ENCODE data around the gene PPP2R2B. TPM values are rescaled to one million over a fixed set of nuclear protein-coding genes. Genes with fewer than 3 reads are reported as not detected.

The PPP2R2B gene
- total RNA-seq, 4 donors from 2014 or later = 0.20 to 1.9 (median 1.3) TPM

DNA sequence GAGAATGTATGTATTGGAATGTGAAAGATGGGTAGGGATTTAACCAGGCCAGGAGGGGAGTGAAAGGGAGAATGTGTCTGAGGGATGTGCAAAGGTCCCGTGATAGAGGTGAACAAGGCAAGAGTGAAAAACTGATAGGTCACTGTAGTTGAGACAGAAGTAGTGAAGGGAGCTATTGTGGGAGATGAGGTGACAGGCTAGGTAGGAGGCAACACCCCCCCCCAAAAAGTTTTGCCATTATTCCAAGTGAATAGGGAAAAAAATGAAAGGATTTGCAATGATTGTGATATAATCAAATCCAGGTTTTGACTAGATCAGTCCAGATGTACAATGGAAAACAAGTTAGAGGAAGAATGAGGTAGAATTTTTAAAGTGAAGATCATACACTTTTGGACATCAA lies 226.0 kb downstream of the PPP2R2B start:
- no peak for DNase-seq
- no peak overlapping the region for H3K27ac ChIP-seq
- in situ Hi-C loops (cut with MboI; ENCODE audit: low pct_ligation_motif_present in 1 of 4, low pct_unique_long_range_greater_than_20kb in 1 of 4, low sequenced_read_pairs in 3 of 4) (loop anchor here in 2 of 4 donors (25.0 kb wide), 1 partner anchor 310 kb away; no protein-coding TSS in a partner anchor), intact Hi-C loops (cut with DNase I; ENCODE audit: low total_unique reads) (no loop called here)
- no peaks in the 10 kb centered on the region for H3K4me1 ChIP-seq
- H3K27me3 ChIP-seq = no peaks in the 10 kb centered on the region
- H3K36me3 ChIP-seq = no peaks in the 10 kb centered on the region
- TF ChIP-seq POLR2A (IDR thresholded peaks at IDR 0.05) = no peak
- no peak for TF ChIP-seq POLR2AphosphoS5 (IDR thresholded peaks at IDR 0.05)
- no peak for TF ChIP-seq EP300 (IDR thresholded peaks at IDR 0.05; ENCODE audit: low read depth)
- TF ChIP-seq, protein P1, sequence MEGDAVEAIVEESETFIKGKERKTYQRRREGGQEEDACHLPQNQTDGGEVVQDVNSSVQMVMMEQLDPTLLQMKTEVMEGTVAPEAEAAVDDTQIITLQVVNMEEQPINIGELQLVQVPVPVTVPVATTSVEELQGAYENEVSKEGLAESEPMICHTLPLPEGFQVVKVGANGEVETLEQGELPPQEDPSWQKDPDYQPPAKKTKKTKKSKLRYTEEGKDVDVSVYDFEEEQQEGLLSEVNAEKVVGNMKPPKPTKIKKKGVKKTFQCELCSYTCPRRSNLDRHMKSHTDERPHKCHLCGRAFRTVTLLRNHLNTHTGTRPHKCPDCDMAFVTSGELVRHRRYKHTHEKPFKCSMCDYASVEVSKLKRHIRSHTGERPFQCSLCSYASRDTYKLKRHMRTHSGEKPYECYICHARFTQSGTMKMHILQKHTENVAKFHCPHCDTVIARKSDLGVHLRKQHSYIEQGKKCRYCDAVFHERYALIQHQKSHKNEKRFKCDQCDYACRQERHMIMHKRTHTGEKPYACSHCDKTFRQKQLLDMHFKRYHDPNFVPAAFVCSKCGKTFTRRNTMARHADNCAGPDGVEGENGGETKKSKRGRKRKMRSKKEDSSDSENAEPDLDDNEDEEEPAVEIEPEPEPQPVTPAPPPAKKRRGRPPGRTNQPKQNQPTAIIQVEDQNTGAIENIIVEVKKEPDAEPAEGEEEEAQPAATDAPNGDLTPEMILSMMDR (IDR thresholded peaks at IDR 0.05) = no peak
- no peak overlapping the region for H3K4me3 ChIP-seq
- no peaks in the 10 kb centered on the region for H3K9me3 ChIP-seq
- 82 to 89% methylated on average over 1 of the region's 1 CpG for WGBS, 2 donors (ENCODE audit: low coverage in 1 of 2)

- 65% methylated on average over 3 of the region's 3 CpGs; no CpG with 5 or more reads in 1 of the 2 donors for WGBS, 2 donors (ENCODE audit: low coverage in 1 of 2)
- in situ Hi-C loops (cut with MboI; ENCODE audit: low pct_ligation_motif_present in 1 of 4, low pct_unique_long_range_greater_than_20kb in 1 of 4, low sequenced_read_pairs in 3 of 4) = no loop called here
- no peak overlapping the region for H3K27ac ChIP-seq
Observed at GRCh38 chr5:146647656-146648199, 230.8 kb downstream of the PPP2R2B start.

GRCh38 chr5:146646441-146646840 lies 232.1 kb downstream of the PPP2R2B start:
- H3K36me3 ChIP-seq = no peaks in the 10 kb centered on the region
- no peaks in the 10 kb centered on the region for H3K27me3 ChIP-seq
- no peak overlapping the region for H3K4me3 ChIP-seq
- 73 to 86% methylated on average over 1 of the region's 1 CpG for WGBS, 2 donors (ENCODE audit: low coverage in 1 of 2)
- DNase-seq = no peak
- intact Hi-C loops (cut with DNase I; ENCODE audit: low total_unique reads) = no loop called here
- no peaks in the 10 kb centered on the region for H3K9me3 ChIP-seq
- no peak overlapping the region for H3K27ac ChIP-seq
- in situ Hi-C loops (cut with MboI; ENCODE audit: low pct_ligation_motif_present in 1 of 4, low pct_unique_long_range_greater_than_20kb in 1 of 4, low sequenced_read_pairs in 3 of 4) = no loop called here
- peaks cover 0 to 8% (median 3%) of the 10 kb centered on the region in 4 donors for H3K4me1 ChIP-seq
- TF ChIP-seq, protein P1 (IDR thresholded peaks at IDR 0.05) = no peak
- TF ChIP-seq EP300 (IDR thresholded peaks at IDR 0.05; ENCODE audit: low read depth) = no peak
- TF ChIP-seq POLR2A (IDR thresholded peaks at IDR 0.05) = no peak
- no peak for TF ChIP-seq POLR2AphosphoS5 (IDR thresholded peaks at IDR 0.05)

More at GRCh38 chr5:146647656-146648199, 230.8 kb downstream of the PPP2R2B start:
- no peak for DNase-seq
- H3K4me3 ChIP-seq = no peak overlapping the region
- intact Hi-C loops (cut with DNase I; ENCODE audit: low total_unique reads) = no loop called here
- no peak for TF ChIP-seq POLR2A (IDR thresholded peaks at IDR 0.05)
- TF ChIP-seq, protein P1 (IDR thresholded peaks at IDR 0.05) = no peak
- no peak for TF ChIP-seq EP300 (IDR thresholded peaks at IDR 0.05; ENCODE audit: low read depth)
- TF ChIP-seq POLR2AphosphoS5 (IDR thresholded peaks at IDR 0.05) = no peak
- no peaks in the 10 kb centered on the region for H3K36me3 ChIP-seq
- no peaks in the 10 kb centered on the region for H3K27me3 ChIP-seq
- H3K9me3 ChIP-seq = no peaks in the 10 kb centered on the region
- peaks cover 0 to 8% (median 3%) of the 10 kb centered on the region in 4 donors for H3K4me1 ChIP-seq

GRCh38 chr5:146645342-146645741 lies 233.2 kb downstream of the PPP2R2B start:
- in situ Hi-C loops (cut with MboI; ENCODE audit: low pct_ligation_motif_present in 1 of 4, low pct_unique_long_range_greater_than_20kb in 1 of 4, low sequenced_read_pairs in 3 of 4) = no loop called here
- peaks cover 0 to 8% (median 3%) of the 10 kb centered on the region in 4 donors for H3K4me1 ChIP-seq
- H3K27me3 ChIP-seq = no peaks in the 10 kb centered on the region
- H3K27ac ChIP-seq = no peak overlapping the region
- TF ChIP-seq, protein P1 (IDR thresholded peaks at IDR 0.05) = no peak
- TF ChIP-seq POLR2A (IDR thresholded peaks at IDR 0.05) (no peak), POLR2AphosphoS5 (IDR thresholded peaks at IDR 0.05) (no peak), EP300 (IDR thresholded peaks at IDR 0.05; ENCODE audit: low read depth) (no peak)
- H3K4me3 ChIP-seq = no peak overlapping the region
- no peaks in the 10 kb centered on the region for H3K9me3 ChIP-seq
- H3K36me3 ChIP-seq = no peaks in the 10 kb centered on the region
- intact Hi-C loops (cut with DNase I; ENCODE audit: low total_unique reads) = no loop called here
- 57 to 71% methylated on average over 1 of the region's 1 CpG for WGBS, 2 donors (ENCODE audit: low coverage in 1 of 2)
- no peak for DNase-seq

Data from transverse colon (tissue), 4 donors.